Panc1 (cell line): ENCODE data around the gene SLC7A9. TPM values are rescaled to one million over a fixed set of nuclear protein-coding genes. Genes with fewer than 3 reads are reported as not detected.

Experiments
- ATAC-seq: fragments of 200-7000 bp; cut with Tn5 transposase; 2 replicates; pipeline ENCODE4 v1.9.1; 2020; ENCODE audit warnings: mild to moderate bottlenecking, moderate library complexity
- BruUV-seq: library from RNA; stranded (reverse); fragments of 400-500 nt; replicated peaks from 2 replicates; lab custom pipeline; 2021; lab: Mats Ljungman, UMichigan
- CTCF ChIA-PET: fragments of 300-600 bp; sonication (Branson Sonifier 250); formaldehyde crosslinking; loops from one replicate; lab custom pipeline; 2022; ENCODE audit warnings: antibody characterized with exemption; lab: Charles Lee
- POLR2A ChIA-PET: fragments of 300-600 bp; sonication (Branson Sonifier 250); formaldehyde crosslinking; loops from one replicate; lab custom pipeline; 2022; ENCODE audit warnings: antibody characterized with exemption; lab: Charles Lee
- DNase-seq: peaks from one replicate; pipeline ENCODE4 v3.0.0-alpha.2; 2010; ENCODE audit warnings: low read depth, low spot score
- H3K27ac ChIP-seq: 2 replicates; pipeline ENCODE4 v1.5.1; 2011; ENCODE audit warnings: mild to moderate bottlenecking, low read length, inconsistent platforms
- H3K27me3 ChIP-seq: fragments of 200-500 bp; sonication (Bioruptor generic); 2 replicates; pipeline ENCODE4 v1.6.0; 2014; ENCODE audit warnings: low read length, inconsistent platforms; ENCODE audit not compliant: control insufficient read depth, insufficient read depth
- H3K36me3 ChIP-seq: fragments of 200-500 bp; sonication (Bioruptor generic); 2 replicates; pipeline ENCODE4 v1.5.1; 2014; ENCODE audit warnings: inconsistent platforms, mild to moderate bottlenecking, low read length, moderate library complexity; ENCODE audit not compliant: control insufficient read depth, insufficient read depth
- H3K4me1 ChIP-seq: 2 replicates; pipeline ENCODE4 v1.5.1; 2011; ENCODE audit warnings: inconsistent platforms, mild to moderate bottlenecking, low read length, moderate library complexity; ENCODE audit not compliant: control insufficient read depth, insufficient read depth
- H3K4me3 ChIP-seq, 2 experiments: 2 replicates each; pipeline ENCODE4 v1.5.1; 2011 to 2012; ENCODE audit warnings: low read depth in 2 of 2, low read length in 2 of 2, mild to moderate bottlenecking in 2 of 2, inconsistent platforms in 1 of 2, moderate library complexity in 1 of 2
- H3K9me3 ChIP-seq: fragments of 200-500 bp; sonication (Bioruptor generic); 2 replicates; pipeline ENCODE4 v1.5.1; 2014; ENCODE audit warnings: low read depth, mild to moderate bottlenecking, inconsistent platforms, low read length, moderate library complexity; ENCODE audit not compliant: control insufficient read depth, insufficient read depth
- CTCF ChIP-seq: fragments of 450-650 bp; IDR thresholded peaks from 2 replicates; pipeline ENCODE4 v1.5.1; 2017; ENCODE audit warnings: mild to moderate bottlenecking
- POLR2AphosphoS5 ChIP-seq: IDR thresholded peaks from 2 replicates; pipeline ENCODE4 v1.6.1; 2012; ENCODE audit warnings: mild to moderate bottlenecking, low read depth, low read length, moderate library complexity
- REST ChIP-seq, 2 experiments: IDR thresholded peaks; 2 replicates each; pipeline ENCODE4 v1.6.1; 2011 to 2012; ENCODE audit warnings: low read depth in 2 of 2, control low read depth in 1 of 2, low read length in 1 of 2, mild to moderate bottlenecking in 1 of 2, moderate library complexity in 1 of 2; ENCODE audit not compliant: insufficient read depth in 1 of 2
- SIN3A ChIP-seq: IDR thresholded peaks from 2 replicates; pipeline ENCODE4 v1.6.1; 2012; ENCODE audit warnings: low read depth, mild to moderate bottlenecking, low read length, moderate library complexity, borderline replicate concordance; ENCODE audit not compliant: insufficient read depth
- TCF7L2 ChIP-seq: IDR thresholded peaks from 2 replicates; pipeline ENCODE4 v1.6.1; 2011; ENCODE audit warnings: mild to moderate bottlenecking, low read depth, low read length, inconsistent platforms
- in situ Hi-C: cut with HindIII; loops from 2 replicates; pipeline ENCODE4 v1.10.0; 2016; ENCODE audit warnings: low sequenced_read_pairs, low pct_unique_long_range_greater_than_20kb
- intact Hi-C: fragments of 100-400 bp; cut with micrococcal nuclease; formaldehyde crosslinking; loops from one replicate; pipeline ENCODE4 v1.10.0; 2022; ENCODE audit not compliant: unreplicated experiment
- total RNA-seq: library from RNA; stranded (reverse); gene quantifications from one replicate; pipeline ENCODE4 v1.2.1, GENCODE V29; 2021; ENCODE audit not compliant: unreplicated experiment

The SLC7A9 gene
- total RNA-seq, 1 experiment from 2014 or later, result 0.28 TPM

- intact Hi-C loops, result no loop called here
- no peaks in the 10 kb centered on the region for H3K4me1 ChIP-seq
- H3K27ac ChIP-seq, result no peak overlapping the region
- ATAC-seq, result no peak
- no TSS peak for BruUV-seq
- POLR2A ChIA-PET, result no interaction called here
- H3K9me3 ChIP-seq, result no peaks in the 10 kb centered on the region
- TF ChIP-seq POLR2AphosphoS5 (no peak), REST (IDR thresholded peaks at IDR 0.05; ENCODE audit: insufficient read depth in 1 of 2, low read depth in 2 of 2, low read length in 1 of 2) (no peak), TCF7L2 (no peak), SIN3A (no peak), CTCF (no peak)
- DNase-seq, result no peak
- no peak overlapping the region for H3K4me3 ChIP-seq
- no peaks in the 10 kb centered on the region for H3K27me3 ChIP-seq
- in situ Hi-C loops, result no loop called here
- H3K36me3 ChIP-seq, result no peaks in the 10 kb centered on the region
- CTCF ChIA-PET, result interaction anchor here (0.6 kb wide), 1 partner anchor 81 kb away, joined by 5 read pairs; no protein-coding TSS in a partner anchor
Observed at GRCh38 chr19:32811151-32811550, 58.4 kb downstream of the SLC7A9 start.

DNA sequence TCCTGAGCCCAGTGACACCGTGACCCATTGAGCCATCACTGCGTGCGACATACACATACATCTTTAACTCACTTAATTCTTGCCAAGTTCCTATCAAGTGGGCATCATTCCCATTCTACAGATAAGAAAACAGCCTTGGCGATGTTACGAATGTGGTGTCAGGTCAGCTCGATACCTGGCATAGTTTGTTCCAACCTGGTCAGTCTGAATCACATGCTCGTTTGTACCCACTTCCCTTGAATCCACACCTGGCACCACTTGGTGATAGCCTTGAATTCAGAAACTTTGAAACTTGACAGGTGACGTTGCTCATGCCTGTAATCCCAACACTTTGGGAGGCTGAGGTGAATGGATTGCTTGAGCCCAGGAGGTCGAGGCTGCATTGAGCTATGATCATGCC, 59.1 kb downstream of the SLC7A9 start:
- BruUV-seq, result no TSS peak
- no peak for ATAC-seq
- no peak for DNase-seq
- no peaks in the 10 kb centered on the region for H3K4me1 ChIP-seq
- no peak overlapping the region for H3K27ac ChIP-seq
- ChIA-PET POLR2A (no interaction called here), CTCF (interaction anchor here (0.6 kb wide), 1 partner anchor 81 kb away, joined by 5 read pairs; no protein-coding TSS in a partner anchor)
- no peaks in the 10 kb centered on the region for H3K36me3 ChIP-seq
- in situ Hi-C loops, result no loop called here
- H3K9me3 ChIP-seq, result no peaks in the 10 kb centered on the region
- TF ChIP-seq POLR2AphosphoS5, result no peak
- TF ChIP-seq REST (IDR thresholded peaks at IDR 0.05; ENCODE audit: insufficient read depth in 1 of 2, low read depth in 2 of 2, low read length in 1 of 2), result no peak
- TF ChIP-seq CTCF, result no peak
- TF ChIP-seq SIN3A, result no peak
- no peak for TF ChIP-seq TCF7L2
- no peak overlapping the region for H3K4me3 ChIP-seq
- intact Hi-C loops, result no loop called here
- H3K27me3 ChIP-seq, result no peaks in the 10 kb centered on the region
